Measurements from ENCODE around the gene WDR73.

Gene WDR73

DNA sequence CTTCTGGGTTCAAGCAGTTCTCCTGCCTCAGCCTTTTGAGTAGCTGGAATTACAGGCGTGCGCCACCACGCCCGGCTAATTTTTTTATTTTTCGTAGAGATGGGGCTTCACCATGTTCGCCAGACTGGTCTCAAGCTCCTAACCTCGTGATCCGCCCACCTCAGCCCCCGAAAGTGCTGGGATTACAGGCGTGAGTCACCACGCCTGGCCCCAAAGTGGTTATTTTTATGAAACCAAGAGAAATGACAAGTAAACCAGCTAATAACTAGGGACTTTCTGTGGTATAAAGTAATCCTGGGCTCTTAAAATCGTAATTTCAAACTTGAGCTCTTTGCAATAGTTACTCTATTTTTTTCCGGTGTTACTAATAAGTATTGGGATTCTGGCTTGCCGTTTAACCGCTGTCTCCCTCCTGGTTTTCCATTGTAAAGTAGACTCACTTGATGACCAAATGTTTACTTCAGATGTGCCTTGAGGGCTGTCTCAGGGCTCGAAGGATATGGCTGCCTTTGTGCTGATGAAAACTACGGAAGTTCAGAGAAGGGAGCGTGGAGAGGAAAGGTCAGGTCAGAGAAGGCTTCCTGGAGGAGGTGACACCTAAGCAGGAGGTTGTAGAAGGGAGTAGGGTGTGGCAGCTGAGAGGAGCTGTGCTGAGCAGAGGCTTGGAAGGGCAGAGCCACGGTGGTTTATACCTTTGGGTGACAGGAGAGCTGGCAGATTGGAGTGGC, 49.1 kb downstream of the WDR73 start:
- TF ChIP-seq, protein P1, sequence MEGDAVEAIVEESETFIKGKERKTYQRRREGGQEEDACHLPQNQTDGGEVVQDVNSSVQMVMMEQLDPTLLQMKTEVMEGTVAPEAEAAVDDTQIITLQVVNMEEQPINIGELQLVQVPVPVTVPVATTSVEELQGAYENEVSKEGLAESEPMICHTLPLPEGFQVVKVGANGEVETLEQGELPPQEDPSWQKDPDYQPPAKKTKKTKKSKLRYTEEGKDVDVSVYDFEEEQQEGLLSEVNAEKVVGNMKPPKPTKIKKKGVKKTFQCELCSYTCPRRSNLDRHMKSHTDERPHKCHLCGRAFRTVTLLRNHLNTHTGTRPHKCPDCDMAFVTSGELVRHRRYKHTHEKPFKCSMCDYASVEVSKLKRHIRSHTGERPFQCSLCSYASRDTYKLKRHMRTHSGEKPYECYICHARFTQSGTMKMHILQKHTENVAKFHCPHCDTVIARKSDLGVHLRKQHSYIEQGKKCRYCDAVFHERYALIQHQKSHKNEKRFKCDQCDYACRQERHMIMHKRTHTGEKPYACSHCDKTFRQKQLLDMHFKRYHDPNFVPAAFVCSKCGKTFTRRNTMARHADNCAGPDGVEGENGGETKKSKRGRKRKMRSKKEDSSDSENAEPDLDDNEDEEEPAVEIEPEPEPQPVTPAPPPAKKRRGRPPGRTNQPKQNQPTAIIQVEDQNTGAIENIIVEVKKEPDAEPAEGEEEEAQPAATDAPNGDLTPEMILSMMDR (IDR thresholded peaks at IDR 0.05; ENCODE audit: low read depth, low read length), result no peak
- no peaks in the 10 kb centered on the region for H3K4me1 ChIP-seq
- no peaks in the 10 kb centered on the region for H3K9me3 ChIP-seq
- DNase-seq, result no peak
- H3K36me3 ChIP-seq, result peaks cover 39% of the 10 kb centered on the region
- H3K4me3 ChIP-seq (ENCODE audit: low read depth, low read length), result no peak overlapping the region
- H3K27me3 ChIP-seq, result no peaks in the 10 kb centered on the region

DNA sequence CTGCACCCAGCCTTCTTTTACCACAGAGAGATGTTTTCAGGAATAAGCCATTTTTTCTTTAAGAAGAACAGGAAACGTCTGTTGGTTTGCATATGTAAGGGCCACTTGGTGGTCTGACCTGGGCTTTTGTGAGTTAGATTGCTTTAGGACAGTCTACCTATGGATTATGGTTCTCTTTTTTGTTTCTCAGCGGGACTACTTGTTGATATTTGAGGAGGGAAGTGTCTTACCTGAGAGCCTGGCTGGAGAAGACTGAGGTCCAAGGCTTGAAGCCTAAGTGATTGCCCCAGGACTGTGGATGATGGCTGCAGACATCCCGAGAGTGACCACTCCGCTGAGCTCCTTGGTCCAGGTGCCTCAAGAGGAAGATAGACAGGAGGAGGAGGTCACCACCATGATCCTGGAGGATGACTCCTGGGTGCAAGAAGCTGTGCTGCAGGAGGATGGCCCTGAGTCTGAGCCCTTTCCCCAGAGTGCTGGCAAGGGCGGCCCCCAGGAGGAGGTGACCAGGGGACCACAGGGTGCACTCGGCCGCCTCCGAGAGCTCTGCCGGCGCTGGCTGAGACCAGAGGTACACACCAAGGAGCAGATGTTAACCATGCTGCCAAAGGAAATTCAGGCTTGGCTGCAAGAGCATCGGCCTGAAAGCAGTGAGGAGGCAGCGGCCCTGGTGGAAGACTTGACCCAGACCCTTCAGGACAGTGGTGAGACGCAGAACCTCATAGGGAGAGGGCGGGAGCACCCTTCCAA, 50.3 kb downstream of the WDR73 start:
- peaks cover 37% of the 10 kb centered on the region for H3K36me3 ChIP-seq
- DNase-seq, result no peak
- H3K4me1 ChIP-seq, result no peaks in the 10 kb centered on the region
- TF ChIP-seq, protein P1 (IDR thresholded peaks at IDR 0.05; ENCODE audit: low read depth, low read length), result no peak
- H3K9me3 ChIP-seq, result no peaks in the 10 kb centered on the region
- no peak overlapping the region for H3K4me3 ChIP-seq (ENCODE audit: low read depth, low read length)
- H3K27me3 ChIP-seq, result no peaks in the 10 kb centered on the region

DNA sequence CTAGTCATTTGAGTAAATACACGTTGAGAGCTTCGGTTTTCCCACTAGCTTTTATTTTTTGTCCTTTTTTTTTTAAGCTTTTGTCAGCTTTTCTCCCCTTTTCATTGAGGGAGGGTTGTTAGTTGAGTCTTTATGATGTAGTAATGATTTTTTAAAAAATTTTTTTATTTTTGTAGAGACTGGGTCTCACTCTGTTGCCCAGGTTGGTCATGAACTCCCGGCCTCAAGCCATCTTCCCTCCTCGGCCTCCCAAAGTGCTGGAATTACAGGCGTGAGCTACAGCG, 52.6 kb downstream of the WDR73 start:
- Histone ChIP-seq H3K4me3 (ENCODE audit: low read depth, low read length) (peak overlapping the region; percentile 94), H3K36me3 (peaks cover 24% of the 10 kb centered on the region), H3K27me3 (no peaks in the 10 kb centered on the region), H3K9me3 (no peaks in the 10 kb centered on the region), H3K4me1 (no peaks in the 10 kb centered on the region)
- no peak for DNase-seq
- TF ChIP-seq, protein P1 (IDR thresholded peaks at IDR 0.05; ENCODE audit: low read depth, low read length), result no peak

GRCh38 chr15:84600687-84601554, 53.2 kb downstream of the WDR73 start, which contains the start of gene ZSCAN2:
ZSCAN2 (plus strand) TSS chr15:84601009; CDS start chr15:84603928, 2,919 bp downstream.
- DNase-seq, result peak; percentile 98
- peaks cover 18% of the 10 kb centered on the region for H3K36me3 ChIP-seq
- TF ChIP-seq, protein P1 (IDR thresholded peaks at IDR 0.05; ENCODE audit: low read depth, low read length), result no peak
- H3K4me1 ChIP-seq, result no peaks in the 10 kb centered on the region
- no peaks in the 10 kb centered on the region for H3K27me3 ChIP-seq
- no peaks in the 10 kb centered on the region for H3K9me3 ChIP-seq
- H3K4me3 ChIP-seq (ENCODE audit: low read depth, low read length), result peak within 1 kb of the TSS; percentile 94

DNA sequence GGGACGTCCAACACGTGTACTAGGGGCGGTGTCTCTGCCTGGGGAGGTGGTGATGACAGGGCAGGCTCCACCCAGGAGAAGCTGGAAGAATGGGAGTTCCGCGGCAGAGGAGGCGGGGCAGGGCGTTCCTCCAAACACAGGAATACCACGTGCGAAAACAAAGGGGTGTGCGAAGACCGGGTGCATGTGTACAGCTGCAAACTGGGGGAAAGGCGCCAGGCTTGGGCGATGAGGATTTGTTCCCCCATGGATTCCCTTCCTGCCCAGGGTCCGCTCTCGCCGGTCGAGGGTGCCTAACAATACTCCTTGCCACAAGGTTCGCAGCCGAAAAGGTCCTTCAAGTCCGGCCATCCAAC, 53.8 kb downstream of the WDR73 start:
- H3K4me1 ChIP-seq, result no peaks in the 10 kb centered on the region
- DNase-seq, result peak; percentile 81

More for the DNA sequence above, 53.8 kb downstream of the WDR73 start:
- peak overlapping the region; percentile 94 for H3K4me3 ChIP-seq (ENCODE audit: low read depth, low read length)
- TF ChIP-seq, protein P1 (IDR thresholded peaks at IDR 0.05; ENCODE audit: low read depth, low read length), result no peak
- peaks cover 13% of the 10 kb centered on the region for H3K36me3 ChIP-seq
- no peaks in the 10 kb centered on the region for H3K27me3 ChIP-seq
- H3K9me3 ChIP-seq, result no peaks in the 10 kb centered on the region
